ENCODE measurements around the gene IRF1. TPM values are rescaled to one million over a fixed set of nuclear protein-coding genes. Genes with fewer than 3 reads are reported as not detected.
A peak's percentile ranks its signal among the peaks of the same experiment; 100 is the strongest.

Gene IRF1
- total and polyA plus RNA-seq, 4 donors: 9.5 to 42.6 (median 24.7) TPM

- Histone ChIP-seq H3K36me3 (ENCODE audit: control insufficient read depth in 4 of 4, insufficient read depth in 3 of 4, low read depth in 1 of 4, low read length in 3 of 4) (no peaks in the 10 kb centered on the region), H3K4me3 (ENCODE audit: low read depth in 1 of 3, low read length in 3 of 3) (no peak overlapping the region), H3K27ac (ENCODE audit: low read depth in 1 of 2, low read length in 2 of 2) (peak overlapping the region; percentile 82 to 97), H3K27me3 (ENCODE audit: control insufficient read depth in 4 of 4, insufficient read depth in 4 of 4, low read length in 3 of 4) (no peaks in the 10 kb centered on the region), H3K4me1 (ENCODE audit: control insufficient read depth in 4 of 4, insufficient read depth in 4 of 4, low read length in 3 of 4) (peaks cover 26 to 76% (median 58%) of the 10 kb centered on the region in 4 donors), H3K9me3 (ENCODE audit: control insufficient read depth in 4 of 4, low read length in 3 of 4) (no peaks in the 10 kb centered on the region), H3K9ac (ENCODE audit: low read depth in 1 of 2, low read length in 2 of 2) (peak overlapping the region in 1 of 2 donors; percentile 32)
- DNase-seq (ENCODE audit: low spot score): no peak
- 92% methylated on average over 6 of the region's 6 CpGs for WGBS
- no peak for TF ChIP-seq SP1 (IDR thresholded peaks at IDR 0.05)
- no peak for TF ChIP-seq JUND (IDR thresholded peaks at IDR 0.05)
- TF ChIP-seq EGR1 (IDR thresholded peaks at IDR 0.05; ENCODE audit: low read depth in 2 of 2): no peak
- no peak for TF ChIP-seq RXRA (IDR thresholded peaks at IDR 0.05)
These were observed 9.8 kb upstream of the IRF1 start for GRCh38 chr5:132500244-132500930.

GRCh38 chr5:132499440-132500243 lies 9.1 kb upstream of the IRF1 start:
- Histone ChIP-seq H3K9me3 (ENCODE audit: control insufficient read depth in 4 of 4, low read length in 3 of 4) (no peaks in the 10 kb centered on the region), H3K4me1 (ENCODE audit: control insufficient read depth in 4 of 4, insufficient read depth in 4 of 4, low read length in 3 of 4) (peaks cover 28 to 78% (median 64%) of the 10 kb centered on the region in 4 donors), H3K9ac (ENCODE audit: low read depth in 1 of 2, low read length in 2 of 2) (no peak overlapping the region), H3K27ac (ENCODE audit: low read depth in 1 of 2, low read length in 2 of 2) (peak overlapping the region; percentile 82 to 97), H3K27me3 (ENCODE audit: control insufficient read depth in 4 of 4, insufficient read depth in 4 of 4, low read length in 3 of 4) (no peaks in the 10 kb centered on the region), H3K4me3 (ENCODE audit: low read depth in 1 of 3, low read length in 3 of 3) (no peak overlapping the region), H3K36me3 (ENCODE audit: control insufficient read depth in 4 of 4, insufficient read depth in 3 of 4, low read depth in 1 of 4, low read length in 3 of 4) (no peaks in the 10 kb centered on the region)
- 69% methylated on average over 9 of the region's 9 CpGs for WGBS
- no peak for DNase-seq (ENCODE audit: low spot score)
- TF ChIP-seq FOXA2 (IDR thresholded peaks at IDR 0.05): no peak
- TF ChIP-seq HNF4G (IDR thresholded peaks at IDR 0.05): no peak
- TF ChIP-seq RAD21 (IDR thresholded peaks at IDR 0.05): no peak
- no peak for TF ChIP-seq TAF1 (conservative IDR thresholded peaks at IDR 0.05)
- TF ChIP-seq, protein P1, sequence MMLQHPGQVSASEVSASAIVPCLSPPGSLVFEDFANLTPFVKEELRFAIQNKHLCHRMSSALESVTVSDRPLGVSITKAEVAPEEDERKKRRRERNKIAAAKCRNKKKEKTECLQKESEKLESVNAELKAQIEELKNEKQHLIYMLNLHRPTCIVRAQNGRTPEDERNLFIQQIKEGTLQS (IDR thresholded peaks at IDR 0.05): no peak
- TF ChIP-seq HNF4A (conservative IDR thresholded peaks at IDR 0.05): no peak
- no peak for TF ChIP-seq RXRA (IDR thresholded peaks at IDR 0.05)
- TF ChIP-seq, protein P2, sequence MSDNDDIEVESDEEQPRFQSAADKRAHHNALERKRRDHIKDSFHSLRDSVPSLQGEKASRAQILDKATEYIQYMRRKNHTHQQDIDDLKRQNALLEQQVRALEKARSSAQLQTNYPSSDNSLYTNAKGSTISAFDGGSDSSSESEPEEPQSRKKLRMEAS (IDR thresholded peaks at IDR 0.05): no peak
- no peak for TF ChIP-seq SP1 (IDR thresholded peaks at IDR 0.05)
- no peak for TF ChIP-seq EGR1 (IDR thresholded peaks at IDR 0.05; ENCODE audit: low read depth in 2 of 2)
- TF ChIP-seq NR2F2 (IDR thresholded peaks at IDR 0.05): no peak
- no peak for TF ChIP-seq JUND (IDR thresholded peaks at IDR 0.05)
- TF ChIP-seq FOXA1 (IDR thresholded peaks at IDR 0.05): no peak
- no peak for TF ChIP-seq GABPA (IDR thresholded peaks at IDR 0.05 in 1 of 2, conservative IDR thresholded peaks at IDR 0.05 in 1 of 2)
- TF ChIP-seq, protein P3, sequence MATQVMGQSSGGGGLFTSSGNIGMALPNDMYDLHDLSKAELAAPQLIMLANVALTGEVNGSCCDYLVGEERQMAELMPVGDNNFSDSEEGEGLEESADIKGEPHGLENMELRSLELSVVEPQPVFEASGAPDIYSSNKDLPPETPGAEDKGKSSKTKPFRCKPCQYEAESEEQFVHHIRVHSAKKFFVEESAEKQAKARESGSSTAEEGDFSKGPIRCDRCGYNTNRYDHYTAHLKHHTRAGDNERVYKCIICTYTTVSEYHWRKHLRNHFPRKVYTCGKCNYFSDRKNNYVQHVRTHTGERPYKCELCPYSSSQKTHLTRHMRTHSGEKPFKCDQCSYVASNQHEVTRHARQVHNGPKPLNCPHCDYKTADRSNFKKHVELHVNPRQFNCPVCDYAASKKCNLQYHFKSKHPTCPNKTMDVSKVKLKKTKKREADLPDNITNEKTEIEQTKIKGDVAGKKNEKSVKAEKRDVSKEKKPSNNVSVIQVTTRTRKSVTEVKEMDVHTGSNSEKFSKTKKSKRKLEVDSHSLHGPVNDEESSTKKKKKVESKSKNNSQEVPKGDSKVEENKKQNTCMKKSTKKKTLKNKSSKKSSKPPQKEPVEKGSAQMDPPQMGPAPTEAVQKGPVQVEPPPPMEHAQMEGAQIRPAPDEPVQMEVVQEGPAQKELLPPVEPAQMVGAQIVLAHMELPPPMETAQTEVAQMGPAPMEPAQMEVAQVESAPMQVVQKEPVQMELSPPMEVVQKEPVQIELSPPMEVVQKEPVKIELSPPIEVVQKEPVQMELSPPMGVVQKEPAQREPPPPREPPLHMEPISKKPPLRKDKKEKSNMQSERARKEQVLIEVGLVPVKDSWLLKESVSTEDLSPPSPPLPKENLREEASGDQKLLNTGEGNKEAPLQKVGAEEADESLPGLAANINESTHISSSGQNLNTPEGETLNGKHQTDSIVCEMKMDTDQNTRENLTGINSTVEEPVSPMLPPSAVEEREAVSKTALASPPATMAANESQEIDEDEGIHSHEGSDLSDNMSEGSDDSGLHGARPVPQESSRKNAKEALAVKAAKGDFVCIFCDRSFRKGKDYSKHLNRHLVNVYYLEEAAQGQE (IDR thresholded peaks at IDR 0.05): no peak
- TF ChIP-seq, protein P4, sequence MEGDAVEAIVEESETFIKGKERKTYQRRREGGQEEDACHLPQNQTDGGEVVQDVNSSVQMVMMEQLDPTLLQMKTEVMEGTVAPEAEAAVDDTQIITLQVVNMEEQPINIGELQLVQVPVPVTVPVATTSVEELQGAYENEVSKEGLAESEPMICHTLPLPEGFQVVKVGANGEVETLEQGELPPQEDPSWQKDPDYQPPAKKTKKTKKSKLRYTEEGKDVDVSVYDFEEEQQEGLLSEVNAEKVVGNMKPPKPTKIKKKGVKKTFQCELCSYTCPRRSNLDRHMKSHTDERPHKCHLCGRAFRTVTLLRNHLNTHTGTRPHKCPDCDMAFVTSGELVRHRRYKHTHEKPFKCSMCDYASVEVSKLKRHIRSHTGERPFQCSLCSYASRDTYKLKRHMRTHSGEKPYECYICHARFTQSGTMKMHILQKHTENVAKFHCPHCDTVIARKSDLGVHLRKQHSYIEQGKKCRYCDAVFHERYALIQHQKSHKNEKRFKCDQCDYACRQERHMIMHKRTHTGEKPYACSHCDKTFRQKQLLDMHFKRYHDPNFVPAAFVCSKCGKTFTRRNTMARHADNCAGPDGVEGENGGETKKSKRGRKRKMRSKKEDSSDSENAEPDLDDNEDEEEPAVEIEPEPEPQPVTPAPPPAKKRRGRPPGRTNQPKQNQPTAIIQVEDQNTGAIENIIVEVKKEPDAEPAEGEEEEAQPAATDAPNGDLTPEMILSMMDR (IDR thresholded peaks at IDR 0.05; ENCODE audit: low read depth, low read length, missing input control): no peak

All from liver (tissue), 9 donors.